Measurements from ENCODE around the gene COMTD1.

GRCh38 chr10:75243426-75243825 is 7.7 kb upstream of the COMTD1 start:
- TF ChIP-seq, protein P1, sequence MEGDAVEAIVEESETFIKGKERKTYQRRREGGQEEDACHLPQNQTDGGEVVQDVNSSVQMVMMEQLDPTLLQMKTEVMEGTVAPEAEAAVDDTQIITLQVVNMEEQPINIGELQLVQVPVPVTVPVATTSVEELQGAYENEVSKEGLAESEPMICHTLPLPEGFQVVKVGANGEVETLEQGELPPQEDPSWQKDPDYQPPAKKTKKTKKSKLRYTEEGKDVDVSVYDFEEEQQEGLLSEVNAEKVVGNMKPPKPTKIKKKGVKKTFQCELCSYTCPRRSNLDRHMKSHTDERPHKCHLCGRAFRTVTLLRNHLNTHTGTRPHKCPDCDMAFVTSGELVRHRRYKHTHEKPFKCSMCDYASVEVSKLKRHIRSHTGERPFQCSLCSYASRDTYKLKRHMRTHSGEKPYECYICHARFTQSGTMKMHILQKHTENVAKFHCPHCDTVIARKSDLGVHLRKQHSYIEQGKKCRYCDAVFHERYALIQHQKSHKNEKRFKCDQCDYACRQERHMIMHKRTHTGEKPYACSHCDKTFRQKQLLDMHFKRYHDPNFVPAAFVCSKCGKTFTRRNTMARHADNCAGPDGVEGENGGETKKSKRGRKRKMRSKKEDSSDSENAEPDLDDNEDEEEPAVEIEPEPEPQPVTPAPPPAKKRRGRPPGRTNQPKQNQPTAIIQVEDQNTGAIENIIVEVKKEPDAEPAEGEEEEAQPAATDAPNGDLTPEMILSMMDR (IDR thresholded peaks at IDR 0.05; ENCODE audit: low read depth, low read length): no peak
- TF ChIP-seq, protein P2, sequence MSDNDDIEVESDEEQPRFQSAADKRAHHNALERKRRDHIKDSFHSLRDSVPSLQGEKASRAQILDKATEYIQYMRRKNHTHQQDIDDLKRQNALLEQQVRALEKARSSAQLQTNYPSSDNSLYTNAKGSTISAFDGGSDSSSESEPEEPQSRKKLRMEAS (IDR thresholded peaks at IDR 0.05; ENCODE audit: low read depth, low read length): no peak
- TF ChIP-seq POLR2A (IDR thresholded peaks at IDR 0.05; ENCODE audit: extremely low read depth, insufficient read length): no peak

Data from NB4 (cell line).